GM19372 (cell line): Measurements from ENCODE around the gene RAB42.
A peak's percentile ranks its signal among the peaks of the same experiment; 100 is the strongest.

Experiments used
- ATAC-seq: cut with Tn5 transposase; IDR thresholded peaks from one replicate; pipeline ENCODE4 v1.9.1; 2021; ENCODE audit warnings: mild to moderate bottlenecking, low read depth, moderate library complexity; ENCODE audit not compliant: unreplicated experiment

Gene RAB42

GRCh38 chr1:28642847-28643635 is 51.0 kb downstream of the RAB42 start, which contains the start of gene TAF12:
Gene TAF12 (minus strand): TSS chr1:28643067. CDS start chr1:28622081, 20,986 bp downstream.
- peak; percentile 78 for ATAC-seq

GRCh38 chr1:28644494-28644893 is 52.4 kb downstream of the RAB42 start:
- no peak for ATAC-seq
